NCI-H2107 treated with DMSO at 0.1 percent for 48 hours (cell line): ENCODE measurements around the gene PRM3.

ENCODE experiments used
- DNase-seq: peaks from one replicate; lab custom pipeline; 2025; ENCODE audit not compliant: unreplicated experiment; lab: John Stamatoyannopoulos, UW

The PRM3 gene

GRCh38 chr16:11248133-11248532 lies 25.3 kb downstream of the PRM3 start:
- DNase-seq = peak; percentile 30

GRCh38 chr16:11245988-11246387 lies 27.4 kb downstream of the PRM3 start:
- no peak for DNase-seq

- no peak for DNase-seq
Measured at GRCh38 chr16:11245222-11245737, 28.1 kb downstream of the PRM3 start.

GRCh38 chr16:11242658-11243057 lies 30.8 kb downstream of the PRM3 start:
- no peak for DNase-seq

- DNase-seq = no peak
Measured at GRCh38 chr16:11241480-11242204, 31.8 kb downstream of the PRM3 start.

- DNase-seq = peak; percentile 40
Measured at GRCh38 chr16:11240636-11241473, 32.6 kb downstream of the PRM3 start.

- DNase-seq = no peak
Measured at GRCh38 chr16:11239644-11240632, 33.5 kb downstream of the PRM3 start.

- no peak for DNase-seq
Measured at GRCh38 chr16:11238272-11239202, 34.9 kb downstream of the PRM3 start.

- DNase-seq = no peak
Measured at GRCh38 chr16:11236461-11237254, 36.8 kb downstream of the PRM3 start.

GRCh38 chr16:11235703-11235991 lies 37.8 kb downstream of the PRM3 start:
- no peak for DNase-seq

GRCh38 chr16:11234884-11235702 lies 38.3 kb downstream of the PRM3 start:
- DNase-seq = no peak

- DNase-seq = no peak
Measured at GRCh38 chr16:11233727-11234376, 39.6 kb downstream of the PRM3 start.

- no peak for DNase-seq
Measured at GRCh38 chr16:11232852-11233726, 40.3 kb downstream of the PRM3 start.

- no peak for DNase-seq
Measured at GRCh38 chr16:11232302-11232851, 41.1 kb downstream of the PRM3 start.

- no peak for DNase-seq
Measured at GRCh38 chr16:11231367-11231970, 42.0 kb downstream of the PRM3 start.

GRCh38 chr16:11229906-11230305 lies 43.5 kb downstream of the PRM3 start:
- no peak for DNase-seq
